Activated T-helper 1 cell treated with anti-CD3 and anti-CD28 coated beads, Interleukin-12 subunit alpha, Interleukin-12 subunit beta, Interleukin-2, Interleukin-4 antibody, amounts not matched to agents 30 ng/mL and 10 ng/mL and 1 ng/mL, durations not matched to agents 14 hours and 24 hours and 36 hours (primary cell): ENCODE results near the gene LIMK2. TPM values are rescaled to one million over a fixed set of nuclear protein-coding genes. Genes with fewer than 3 reads are reported as not detected.
A peak's percentile ranks its signal among the peaks of the same experiment; 100 is the strongest.

ENCODE experiments used
- DNase-seq: peaks from one replicate; pipeline ENCODE4 v3.0.0; 2021; ENCODE audit warnings: low spot score
- H3K27ac Mint-ChIP-seq: one replicate; pipeline ENCODE4 v1.8.0; 2021; ENCODE audit warnings: mild to moderate bottlenecking, mixed read lengths
- H3K27me3 Mint-ChIP-seq: one replicate; pipeline ENCODE4 v1.8.0; 2022; ENCODE audit warnings: mild to moderate bottlenecking, moderate library complexity, mixed read lengths; ENCODE audit not compliant: insufficient read depth
- H3K36me3 Mint-ChIP-seq: one replicate; pipeline ENCODE4 v1.8.0; 2021; ENCODE audit warnings: low read depth, mixed read lengths
- H3K4me1 Mint-ChIP-seq: one replicate; pipeline ENCODE4 v1.8.0; 2021; ENCODE audit warnings: low read depth, mixed read lengths
- H3K4me3 Mint-ChIP-seq: one replicate; pipeline ENCODE4 v1.8.0; 2021; ENCODE audit warnings: mild to moderate bottlenecking, moderate library complexity, mixed read lengths
- H3K9me3 Mint-ChIP-seq: one replicate; pipeline ENCODE4 v1.8.0; 2021; ENCODE audit warnings: mixed read lengths
- intact Hi-C: fragments of 100-400 bp; cut with micrococcal nuclease; formaldehyde crosslinking; loops from one replicate; pipeline ENCODE4 v1.15.1; 2024
- total RNA-seq: library from RNA; stranded (reverse); gene quantifications from 2 replicates; pipeline ENCODE4 v1.2.3, GENCODE V29; 2022

The LIMK2 gene
- total RNA-seq, 1 donor from 2014 or later, result 39.8 TPM

- Mint-ChIP-seq H3K36me3 (peaks cover 30% of the 10 kb centered on the region), H3K27me3 (no peaks in the 10 kb centered on the region), H3K4me1 (peaks cover 14% of the 10 kb centered on the region), H3K9me3 (no peaks in the 10 kb centered on the region), H3K4me3 (no peak overlapping the region), H3K27ac (peak overlapping the region; percentile 52)
- intact Hi-C loops, result loop anchor here (1.0 kb wide), 3 partner anchors 41 to 165 kb away; partner anchors contain the start of genes LIMK2 and SELENOM
- peak; percentile 26 for DNase-seq
Observed at GRCh38 chr22:31272522-31273446, 60.7 kb downstream of the LIMK2 start.

- Mint-ChIP-seq H3K4me1 (peaks cover 26% of the 10 kb centered on the region), H3K27ac (peak overlapping the region; percentile 23), H3K4me3 (no peak overlapping the region), H3K36me3 (peaks cover 26% of the 10 kb centered on the region), H3K9me3 (no peaks in the 10 kb centered on the region), H3K27me3 (no peaks in the 10 kb centered on the region)
- intact Hi-C loops, result no loop called here
- DNase-seq, result no peak
Observed at GRCh38 chr22:31274017-31274416, 61.9 kb downstream of the LIMK2 start.

DNA sequence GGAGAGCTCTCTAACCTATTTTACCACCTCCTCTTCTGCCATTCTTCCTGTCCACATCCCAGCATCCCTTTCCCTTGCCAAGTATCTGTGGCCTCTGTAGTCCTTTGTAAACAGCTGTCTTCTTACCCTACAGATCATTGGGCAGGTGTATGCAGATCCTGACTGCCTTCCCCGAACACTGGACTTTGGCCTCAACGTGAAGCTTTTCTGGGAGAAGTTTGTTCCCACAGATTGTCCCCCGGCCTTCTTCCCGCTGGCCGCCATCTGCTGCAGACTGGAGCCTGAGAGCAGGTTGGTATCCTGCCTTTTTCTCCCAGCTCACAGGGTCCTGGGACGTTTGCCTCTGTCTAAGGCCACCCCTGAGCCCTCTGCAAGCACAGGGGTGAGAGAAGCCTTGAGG, 62.9 kb downstream of the LIMK2 start:
- intact Hi-C loops, result no loop called here
- Mint-ChIP-seq H3K36me3 (peaks cover 34% of the 10 kb centered on the region), H3K27ac (peak overlapping the region; percentile 40), H3K4me3 (no peak overlapping the region), H3K27me3 (no peaks in the 10 kb centered on the region), H3K4me1 (peaks cover 36% of the 10 kb centered on the region), H3K9me3 (no peaks in the 10 kb centered on the region)
- DNase-seq, result no peak

DNA sequence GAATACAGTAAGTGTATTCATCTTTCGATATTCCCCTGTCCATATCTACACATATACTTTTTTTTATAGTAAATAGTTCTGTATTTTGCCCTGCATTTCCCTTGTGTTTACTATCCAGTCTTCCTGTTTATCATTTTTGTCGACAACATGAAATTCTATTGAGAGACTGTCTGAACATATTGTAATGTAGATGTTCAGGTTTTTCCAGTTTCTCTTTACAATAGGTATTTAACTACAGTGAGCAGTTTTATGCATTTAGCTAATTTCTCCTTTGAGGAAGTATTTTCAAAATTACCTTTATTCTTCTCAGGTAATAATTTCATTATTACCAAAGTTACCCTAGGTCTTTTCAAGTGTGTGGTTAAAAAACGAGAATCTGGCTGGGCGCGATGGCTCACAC, 63.5 kb downstream of the LIMK2 start:
- no peak for DNase-seq
- intact Hi-C loops, result no loop called here
- H3K9me3 Mint-ChIP-seq, result no peaks in the 10 kb centered on the region
- H3K27me3 Mint-ChIP-seq, result no peaks in the 10 kb centered on the region
- H3K36me3 Mint-ChIP-seq, result peaks cover 37% of the 10 kb centered on the region
- peaks cover 42% of the 10 kb centered on the region for H3K4me1 Mint-ChIP-seq
- peak overlapping the region; percentile 5 for H3K27ac Mint-ChIP-seq
- H3K4me3 Mint-ChIP-seq, result no peak overlapping the region

- no peak for DNase-seq
- Mint-ChIP-seq H3K27me3 (no peaks in the 10 kb centered on the region), H3K9me3 (no peaks in the 10 kb centered on the region), H3K4me1 (peaks cover 47% of the 10 kb centered on the region), H3K36me3 (peaks cover 39% of the 10 kb centered on the region), H3K27ac (no peak overlapping the region), H3K4me3 (no peak overlapping the region)
- intact Hi-C loops, result no loop called here
Observed at GRCh38 chr22:31276426-31277167, 64.5 kb downstream of the LIMK2 start.

DNA sequence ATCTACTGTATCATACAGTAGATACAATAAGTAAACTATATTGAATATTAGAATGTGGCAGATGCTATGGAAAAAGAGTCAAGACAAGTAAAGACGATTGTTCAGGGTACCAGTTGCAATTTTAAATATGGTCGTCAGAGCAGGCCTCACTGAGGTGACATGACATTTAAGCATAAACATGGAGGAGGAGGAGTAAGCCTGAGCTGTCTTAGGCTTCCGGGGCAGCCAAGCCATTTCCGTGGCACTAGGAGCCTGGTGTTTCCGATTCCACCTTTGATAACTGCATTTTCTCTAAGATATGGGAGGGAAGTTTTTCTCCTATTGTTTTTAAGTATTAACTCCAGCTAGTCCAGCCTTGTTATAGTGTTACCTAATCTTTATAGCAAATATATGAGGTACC, 65.6 kb downstream of the LIMK2 start:
- Mint-ChIP-seq H3K27me3 (no peaks in the 10 kb centered on the region), H3K4me1 (peaks cover 49% of the 10 kb centered on the region), H3K9me3 (no peaks in the 10 kb centered on the region), H3K27ac (peak overlapping the region; percentile 87), H3K4me3 (no peak overlapping the region), H3K36me3 (peaks cover 43% of the 10 kb centered on the region)
- intact Hi-C loops, result no loop called here
- DNase-seq, result no peak

GRCh38 chr22:31278151-31278621, 66.1 kb downstream of the LIMK2 start:
- Mint-ChIP-seq H3K36me3 (peaks cover 41% of the 10 kb centered on the region), H3K4me1 (peaks cover 48% of the 10 kb centered on the region), H3K9me3 (no peaks in the 10 kb centered on the region), H3K27me3 (no peaks in the 10 kb centered on the region), H3K4me3 (peak overlapping the region; percentile 19), H3K27ac (peak overlapping the region; percentile 87)
- intact Hi-C loops, result no loop called here
- DNase-seq, result no peak

DNA sequence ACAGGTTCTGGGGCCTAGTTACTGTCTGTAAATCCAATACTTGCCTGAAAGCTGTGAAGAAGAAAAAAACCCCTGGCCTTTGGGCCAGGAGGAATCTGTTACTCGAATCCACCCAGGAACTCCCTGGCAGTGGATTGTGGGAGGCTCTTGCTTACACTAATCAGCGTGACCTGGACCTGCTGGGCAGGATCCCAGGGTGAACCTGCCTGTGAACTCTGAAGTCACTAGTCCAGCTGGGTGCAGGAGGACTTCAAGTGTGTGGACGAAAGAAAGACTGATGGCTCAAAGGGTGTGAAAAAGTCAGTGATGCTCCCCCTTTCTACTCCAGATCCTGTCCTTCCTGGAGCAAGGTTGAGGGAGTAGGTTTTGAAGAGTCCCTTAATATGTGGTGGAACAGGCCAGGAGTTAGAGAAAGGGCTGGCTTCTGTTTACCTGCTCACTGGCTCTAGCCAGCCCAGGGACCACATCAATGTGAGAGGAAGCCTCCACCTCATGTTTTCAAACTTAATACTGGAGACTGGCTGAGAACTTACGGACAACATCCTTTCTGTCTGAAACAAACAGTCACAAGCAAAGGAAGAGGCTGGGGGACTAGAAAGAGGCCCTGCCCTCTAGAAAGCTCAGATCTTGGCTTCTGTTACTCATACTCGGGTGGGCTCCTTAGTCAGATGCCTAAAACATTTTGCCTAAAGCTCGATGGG, 66.7 kb downstream of the LIMK2 start:
- peaks cover 52% of the 10 kb centered on the region for H3K4me1 Mint-ChIP-seq
- DNase-seq, result peak; percentile 29

DNA sequence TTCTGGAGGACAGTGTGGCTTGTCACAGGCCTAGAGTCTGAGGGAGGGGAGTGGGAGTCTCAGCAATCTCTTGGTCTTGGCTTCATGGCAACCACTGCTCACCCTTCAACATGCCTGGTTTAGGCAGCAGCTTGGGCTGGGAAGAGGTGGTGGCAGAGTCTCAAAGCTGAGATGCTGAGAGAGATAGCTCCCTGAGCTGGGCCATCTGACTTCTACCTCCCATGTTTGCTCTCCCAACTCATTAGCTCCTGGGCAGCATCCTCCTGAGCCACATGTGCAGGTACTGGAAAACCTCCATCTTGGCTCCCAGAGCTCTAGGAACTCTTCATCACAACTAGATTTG, 67.2 kb downstream of the LIMK2 start:
- Mint-ChIP-seq H3K4me1 (peaks cover 52% of the 10 kb centered on the region), H3K4me3 (peak overlapping the region; percentile 15), H3K36me3 (peaks cover 41% of the 10 kb centered on the region), H3K27me3 (no peaks in the 10 kb centered on the region), H3K27ac (peak overlapping the region; percentile 87), H3K9me3 (no peaks in the 10 kb centered on the region)
- intact Hi-C loops, result no loop called here
- DNase-seq, result no peak

More for the DNA sequence above, 66.7 kb downstream of the LIMK2 start:
- H3K4me3 Mint-ChIP-seq, result peak overlapping the region; percentile 15
- no peaks in the 10 kb centered on the region for H3K27me3 Mint-ChIP-seq
- H3K36me3 Mint-ChIP-seq, result peaks cover 44% of the 10 kb centered on the region
- no peaks in the 10 kb centered on the region for H3K9me3 Mint-ChIP-seq
- intact Hi-C loops, result no loop called here
- H3K27ac Mint-ChIP-seq, result peak overlapping the region; percentile 87

DNA sequence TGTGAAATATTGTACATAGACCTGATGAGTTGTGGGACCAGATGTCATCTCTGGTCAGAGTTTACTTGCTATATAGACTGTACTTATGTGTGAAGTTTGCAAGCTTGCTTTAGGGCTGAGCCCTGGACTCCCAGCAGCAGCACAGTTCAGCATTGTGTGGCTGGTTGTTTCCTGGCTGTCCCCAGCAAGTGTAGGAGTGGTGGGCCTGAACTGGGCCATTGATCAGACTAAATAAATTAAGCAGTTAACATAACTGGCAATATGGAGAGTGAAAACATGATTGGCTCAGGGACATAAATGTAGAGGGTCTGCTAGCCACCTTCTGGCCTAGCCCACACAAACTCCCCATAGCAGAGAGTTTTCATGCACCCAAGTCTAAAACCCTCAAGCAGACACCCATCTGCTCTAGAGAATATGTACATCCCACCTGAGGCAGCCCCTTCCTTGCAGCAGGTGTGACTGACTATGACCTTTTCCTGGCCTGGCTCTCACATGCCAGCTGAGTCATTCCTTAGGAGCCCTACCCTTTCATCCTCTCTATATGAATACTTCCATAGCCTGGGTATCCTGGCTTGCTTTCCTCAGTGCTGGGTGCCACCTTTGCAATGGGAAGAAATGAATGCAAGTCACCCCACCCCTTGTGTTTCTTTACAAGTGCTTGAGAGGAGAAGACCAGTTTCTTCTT, 67.9 kb downstream of the LIMK2 start:
- H3K4me3 Mint-ChIP-seq, result peak overlapping the region; percentile 13
- no peak for DNase-seq
- peak overlapping the region; percentile 87 for H3K27ac Mint-ChIP-seq
- no peaks in the 10 kb centered on the region for H3K9me3 Mint-ChIP-seq
- no peaks in the 10 kb centered on the region for H3K27me3 Mint-ChIP-seq
- peaks cover 56% of the 10 kb centered on the region for H3K4me1 Mint-ChIP-seq
- intact Hi-C loops, result no loop called here
- H3K36me3 Mint-ChIP-seq, result peaks cover 38% of the 10 kb centered on the region

DNA sequence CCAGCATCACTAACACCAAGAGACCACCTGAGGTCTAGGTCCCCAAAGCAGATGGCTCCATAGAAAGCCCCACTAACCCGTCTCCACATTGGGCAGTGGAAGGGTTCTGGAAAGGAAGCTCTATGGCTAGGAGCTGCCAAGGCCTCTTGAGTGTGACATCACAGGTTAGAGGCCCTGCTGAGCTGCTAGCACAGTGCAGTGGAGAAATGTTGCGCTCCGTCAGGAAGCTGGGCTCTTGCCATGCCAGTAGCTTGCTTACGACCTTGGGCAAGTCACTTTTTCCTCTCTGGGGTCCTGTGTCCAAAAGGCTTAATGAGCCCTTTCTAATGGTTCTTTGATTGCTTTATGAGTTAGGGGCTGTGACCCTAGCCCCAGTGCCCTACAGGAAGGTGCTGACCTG, 69.6 kb downstream of the LIMK2 start:
- peaks cover 74% of the 10 kb centered on the region for H3K4me1 Mint-ChIP-seq
- H3K36me3 Mint-ChIP-seq, result peaks cover 42% of the 10 kb centered on the region
- H3K27me3 Mint-ChIP-seq, result no peaks in the 10 kb centered on the region
- no peak overlapping the region for H3K4me3 Mint-ChIP-seq
- no peaks in the 10 kb centered on the region for H3K9me3 Mint-ChIP-seq
- intact Hi-C loops, result no loop called here
- H3K27ac Mint-ChIP-seq, result peak overlapping the region; percentile 58
- DNase-seq, result no peak

DNA sequence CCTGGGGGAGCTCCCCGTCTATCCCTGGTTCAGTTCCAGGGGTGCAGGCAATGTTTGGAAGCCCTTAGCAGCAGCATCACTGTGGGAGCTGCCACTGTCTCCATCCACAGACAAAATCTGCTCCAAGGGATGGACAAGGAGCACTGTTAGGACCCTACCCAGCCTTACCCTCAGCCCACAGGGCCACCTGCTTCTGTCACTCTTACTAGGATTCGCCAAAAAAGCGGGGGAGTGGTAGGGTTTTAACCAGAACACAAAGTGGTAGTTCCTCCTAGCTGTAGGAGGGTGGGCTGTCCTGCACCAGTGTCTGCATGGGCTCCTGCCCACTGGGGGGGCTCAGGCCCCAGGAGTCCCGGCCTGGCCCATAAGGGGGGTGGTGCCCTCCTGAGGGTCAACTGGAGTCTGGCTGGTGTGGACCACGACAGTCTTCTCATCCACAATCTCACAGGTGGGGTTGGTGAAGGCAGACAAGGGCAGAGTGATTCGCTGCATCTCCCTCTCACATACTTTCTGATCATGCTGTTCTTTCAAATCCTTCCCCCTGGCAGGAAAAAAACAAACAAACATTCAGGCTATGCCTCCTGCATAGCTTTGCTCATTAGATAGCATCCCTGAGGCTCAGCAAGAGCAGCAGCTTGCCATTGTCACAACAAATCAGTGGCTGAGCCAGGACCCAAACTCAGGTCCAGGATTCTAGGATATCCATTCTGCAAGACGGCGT, 70.8 kb downstream of the LIMK2 start:
- Mint-ChIP-seq H3K4me1 (peaks cover 80% of the 10 kb centered on the region), H3K9me3 (no peaks in the 10 kb centered on the region), H3K4me3 (no peak overlapping the region), H3K27me3 (no peaks in the 10 kb centered on the region), H3K36me3 (peaks cover 44% of the 10 kb centered on the region), H3K27ac (peak overlapping the region; percentile 58)
- no peak for DNase-seq
- intact Hi-C loops, result no loop called here
